GM21367 (cell line): ENCODE results near the gene SAMD11.

Source experiments
- ATAC-seq: cut with Tn5 transposase; IDR thresholded peaks from one replicate; pipeline ENCODE4 v1.9.1; 2021; ENCODE audit not compliant: unreplicated experiment

Gene SAMD11

DNA sequence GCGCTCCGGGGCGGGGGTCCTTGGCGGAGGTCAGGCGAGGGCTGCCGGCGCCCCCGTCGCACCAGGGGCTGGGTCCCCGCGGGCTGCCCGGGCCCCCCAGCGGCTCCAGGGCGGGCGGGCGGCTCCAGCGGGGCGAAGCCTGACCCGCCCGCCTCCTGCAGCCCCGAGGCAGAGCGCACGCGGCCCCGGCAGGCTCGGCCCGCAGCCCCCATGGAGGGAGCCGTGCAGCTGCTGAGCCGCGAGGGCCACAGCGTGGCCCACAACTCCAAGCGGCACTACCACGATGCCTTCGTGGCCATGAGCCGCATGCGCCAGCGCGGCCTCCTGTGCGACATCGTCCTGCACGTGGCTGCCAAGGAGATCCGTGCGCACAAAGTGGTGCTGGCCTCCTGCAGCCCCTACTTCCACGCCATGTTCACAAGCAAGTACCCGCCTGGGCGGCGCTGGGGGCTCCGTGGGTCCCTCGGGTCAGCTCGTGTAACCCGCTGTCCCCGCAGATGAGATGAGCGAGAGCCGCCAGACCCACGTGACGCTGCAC is 37.5 kb downstream of the SAMD11 start:
- no peak for ATAC-seq

DNA sequence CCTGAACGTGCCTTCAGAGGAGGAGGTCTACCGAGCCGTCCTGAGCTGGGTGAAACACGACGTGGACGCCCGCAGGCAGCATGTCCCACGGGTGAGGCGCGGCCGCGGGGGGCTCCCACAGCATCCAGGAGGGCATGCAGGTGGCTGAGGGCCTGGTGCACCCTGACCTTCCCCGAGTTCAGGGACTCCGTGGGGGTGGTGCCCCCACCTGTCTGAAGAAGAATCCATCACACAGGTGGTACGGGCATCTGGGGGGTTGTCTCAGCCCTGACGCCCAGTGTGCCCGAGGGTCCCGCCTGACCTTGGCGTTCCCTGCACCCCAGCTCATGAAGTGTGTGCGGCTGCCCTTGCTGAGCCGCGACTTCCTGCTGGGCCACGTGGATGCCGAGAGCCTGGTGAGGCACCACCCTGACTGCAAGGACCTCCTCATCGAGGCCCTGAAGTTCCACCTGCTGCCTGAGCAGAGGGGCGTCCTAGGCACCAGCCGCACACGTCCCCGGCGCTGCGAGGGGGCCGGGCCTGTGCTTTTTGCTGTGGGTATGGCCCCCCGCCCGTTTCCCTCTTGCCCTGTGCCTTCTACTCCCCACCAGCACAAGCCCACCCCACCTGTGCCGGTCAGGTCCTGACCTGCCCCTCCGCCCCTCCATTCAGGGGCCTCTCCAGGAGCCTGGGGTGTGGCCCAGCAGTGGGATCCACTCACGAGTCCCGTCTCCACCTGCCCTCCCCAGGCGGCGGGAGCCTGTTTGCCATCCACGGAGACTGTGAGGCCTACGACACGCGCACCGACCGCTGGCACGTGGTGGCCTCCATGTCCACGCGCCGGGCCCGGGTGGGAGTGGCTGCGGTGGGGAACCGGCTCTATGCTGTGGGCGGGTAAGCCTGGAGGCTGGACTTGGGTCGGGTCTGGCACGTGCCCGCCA is 38.9 kb downstream of the SAMD11 start:
- no peak for ATAC-seq

- no peak for ATAC-seq
Measured at GRCh38 chr1:963301-963651, 39.6 kb downstream of the SAMD11 start.

GRCh38 chr1:963746-964525 is 40.2 kb downstream of the SAMD11 start:
- ATAC-seq = no peak

GRCh38 chr1:964691-965525 is 41.2 kb downstream of the SAMD11 start:
- no peak for ATAC-seq

GRCh38 chr1:965526-966134 is 41.9 kb downstream of the SAMD11 start:
- no peak for ATAC-seq

- ATAC-seq = peak; percentile 30
Measured at GRCh38 chr1:966135-966703, 42.5 kb downstream of the SAMD11 start, which contains the start of gene PLEKHN1. PLEKHN1 (plus strand) TSS chr1:966482; CDS start chr1:966532, 50 bp downstream.

GRCh38 chr1:966704-967300 is 43.1 kb downstream of the SAMD11 start:
- ATAC-seq = peak; percentile 43

GRCh38 chr1:967466-968343 is 44.0 kb downstream of the SAMD11 start:
- ATAC-seq = no peak

DNA sequence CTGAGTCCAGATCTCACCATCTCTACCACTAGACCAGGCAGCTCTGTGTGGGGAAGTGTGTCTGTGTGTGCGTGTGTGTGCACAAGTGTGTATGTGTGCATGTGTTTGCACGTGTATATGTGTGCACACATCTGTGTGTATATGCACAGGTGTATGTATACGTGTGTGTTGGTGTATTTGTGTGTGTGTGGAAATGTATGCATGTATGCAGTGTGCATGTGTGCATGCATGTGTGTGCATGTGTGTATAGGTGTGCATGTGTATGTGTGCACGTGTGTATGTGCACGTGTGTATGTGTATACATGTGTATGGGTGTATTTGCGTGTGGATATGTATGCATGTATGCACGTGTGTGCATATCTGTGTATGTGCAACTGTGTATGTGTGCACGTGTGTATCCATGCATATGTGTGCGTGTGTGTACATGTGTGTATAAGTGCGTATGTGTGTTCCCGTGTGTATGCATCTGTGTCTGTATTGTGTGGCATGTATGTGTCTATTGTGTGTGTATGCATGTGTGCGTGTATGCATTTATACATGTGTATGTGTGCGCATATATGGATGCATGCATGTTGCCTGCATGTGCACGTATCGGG is 45.6 kb downstream of the SAMD11 start:
- no peak for ATAC-seq

- no peak for ATAC-seq
Measured at GRCh38 chr1:970242-970972, 46.7 kb downstream of the SAMD11 start.

GRCh38 chr1:970973-971730 is 47.4 kb downstream of the SAMD11 start:
- ATAC-seq = no peak

GRCh38 chr1:971751-972506 is 48.2 kb downstream of the SAMD11 start:
- ATAC-seq = no peak

GRCh38 chr1:972726-973458 is 49.2 kb downstream of the SAMD11 start:
- ATAC-seq = no peak

DNA sequence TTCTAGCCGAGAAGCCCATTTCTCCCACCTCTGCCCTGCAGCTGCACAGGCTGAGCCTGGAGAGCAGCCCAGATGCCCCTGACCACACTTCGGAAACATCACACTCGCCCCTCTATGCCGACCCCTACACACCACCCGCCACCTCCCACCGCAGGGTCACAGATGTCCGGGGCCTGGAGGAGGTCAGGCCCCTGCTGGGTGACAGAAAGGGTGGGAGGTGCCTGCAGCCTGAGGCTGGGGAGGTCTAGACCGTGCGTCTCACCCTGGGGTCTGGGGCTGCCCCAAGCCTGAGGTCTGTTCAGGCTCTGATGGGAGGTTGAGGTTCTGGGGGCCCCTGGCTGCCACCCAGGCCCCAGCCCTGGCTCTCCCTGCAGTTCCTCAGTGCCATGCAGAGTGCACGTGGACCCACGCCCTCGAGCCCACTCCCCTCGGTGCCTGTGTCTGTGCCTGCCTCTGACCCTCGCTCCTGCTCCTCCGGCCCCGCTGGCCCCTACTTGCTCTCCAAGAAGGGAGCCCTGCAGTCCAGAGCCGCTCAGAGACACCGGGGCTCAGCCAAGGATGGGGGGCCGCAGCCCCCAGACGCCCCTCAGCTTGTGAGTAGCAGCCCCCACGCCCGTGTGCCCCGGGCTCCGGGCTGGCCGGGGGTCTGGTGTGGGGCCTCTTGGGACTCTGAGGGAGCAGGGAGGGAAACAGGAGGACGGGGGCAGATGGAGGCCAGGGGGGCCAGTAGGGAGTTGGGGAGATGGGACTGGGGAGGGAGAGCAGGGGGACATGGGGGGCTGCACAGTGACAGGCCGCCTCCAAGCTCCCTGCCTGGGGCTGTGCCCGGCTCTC is 50.0 kb downstream of the SAMD11 start:
- no peak for ATAC-seq
